Activated naive CD8-positive, alpha-beta T cell treated with anti-CD3 and anti-CD28 coated beads, Interleukin-2, amount 50 U/mL, for 16 hours (primary cell): Measurements from ENCODE around the gene ERCC6L2.

ENCODE experiments used
- DNase-seq: peaks from one replicate; pipeline ENCODE4 v3.0.0-alpha.2; 2020; ENCODE audit warnings: low read depth, low spot score

Gene ERCC6L2

GRCh38 chr9:95924987-95925386 lies 49.5 kb downstream of the ERCC6L2 start:
- DNase-seq = no peak

GRCh38 chr9:95927271-95928004 lies 51.9 kb downstream of the ERCC6L2 start:
- no peak for DNase-seq

- no peak for DNase-seq
Measured at GRCh38 chr9:95930277-95930676, 54.8 kb downstream of the ERCC6L2 start.

- DNase-seq = no peak
Measured at GRCh38 chr9:95935861-95936578, 60.5 kb downstream of the ERCC6L2 start.

GRCh38 chr9:95936579-95937075 lies 61.1 kb downstream of the ERCC6L2 start:
- DNase-seq = no peak

- DNase-seq = no peak
Measured at GRCh38 chr9:95937131-95937530, 61.6 kb downstream of the ERCC6L2 start.

- DNase-seq = no peak
Measured at GRCh38 chr9:95938724-95939123, 63.2 kb downstream of the ERCC6L2 start.

- no peak for DNase-seq
Measured at GRCh38 chr9:95939472-95939871, 64.0 kb downstream of the ERCC6L2 start.

GRCh38 chr9:95940265-95940664 lies 64.8 kb downstream of the ERCC6L2 start:
- no peak for DNase-seq

GRCh38 chr9:95942016-95942415 lies 66.5 kb downstream of the ERCC6L2 start:
- DNase-seq = no peak

- DNase-seq = no peak
Measured at GRCh38 chr9:95947118-95947517, 71.6 kb downstream of the ERCC6L2 start.

GRCh38 chr9:95952471-95952870 lies 77.0 kb downstream of the ERCC6L2 start:
- DNase-seq = no peak

- no peak for DNase-seq
Measured at GRCh38 chr9:95953986-95954385, 78.5 kb downstream of the ERCC6L2 start.

- DNase-seq = no peak
Measured at GRCh38 chr9:95954940-95955339, 79.4 kb downstream of the ERCC6L2 start.

- no peak for DNase-seq
Measured at GRCh38 chr9:95962936-95963335, 87.4 kb downstream of the ERCC6L2 start.

GRCh38 chr9:95963659-95964058 lies 88.2 kb downstream of the ERCC6L2 start:
- DNase-seq = no peak

- DNase-seq = no peak
Measured at GRCh38 chr9:95966306-95966705, 90.8 kb downstream of the ERCC6L2 start.

GRCh38 chr9:95970317-95970716 lies 94.8 kb downstream of the ERCC6L2 start:
- DNase-seq = no peak

GRCh38 chr9:95971815-95972214 lies 96.3 kb downstream of the ERCC6L2 start:
- DNase-seq = no peak

- DNase-seq = no peak
Measured at GRCh38 chr9:95974389-95974788, 98.9 kb downstream of the ERCC6L2 start.

- DNase-seq = no peak
Measured at GRCh38 chr9:95977371-95977770, 101.9 kb downstream of the ERCC6L2 start.

GRCh38 chr9:95978106-95978505 lies 102.6 kb downstream of the ERCC6L2 start:
- DNase-seq = no peak

- DNase-seq = no peak
Measured at GRCh38 chr9:95979446-95979845, 104.0 kb downstream of the ERCC6L2 start.
